Keratinocyte (primary cell): ENCODE results near the gene SCPEP1. TPM values are rescaled to one million over a fixed set of nuclear protein-coding genes. Genes with fewer than 3 reads are reported as not detected.

ENCODE experiments used
- DNase-seq: peaks from one replicate; pipeline ENCODE4 v3.0.0-alpha.2; 2011; ENCODE audit warnings: low read depth, missing footprints, low spot score
- FAIRE-seq: peaks from 2 replicates; lab custom pipeline; 2011; peaks lifted over from hg19 to GRCh38; lab: Jason Lieb, UNC
- H2AFZ ChIP-seq: 2 replicates; pipeline ENCODE4 v1.6.0; 2012; ENCODE audit warnings: low read length, control low read depth, inconsistent platforms; ENCODE audit not compliant: control insufficient read depth
- H3K27ac ChIP-seq: 2 replicates; pipeline ENCODE4 v1.5.1; 2011; ENCODE audit warnings: low read length; ENCODE audit not compliant: control insufficient read depth, insufficient read depth
- H3K27me3 ChIP-seq: 3 replicates; pipeline ENCODE4 v1.6.0; 2011; ENCODE audit warnings: low read length; ENCODE audit not compliant: control insufficient read depth, insufficient read depth; ENCODE audit errors: extremely low read depth
- H3K36me3 ChIP-seq, 2 experiments: 2 replicates in 1 of 2; 3 replicates in 1 of 2; pipeline ENCODE4 v1.5.1; 2011; ENCODE audit warnings: low read length in 2 of 2, mild to moderate bottlenecking in 1 of 2; ENCODE audit not compliant: control insufficient read depth in 2 of 2, insufficient read depth in 2 of 2; ENCODE audit errors: extremely low read depth in 1 of 2
- H3K4me1 ChIP-seq: 3 replicates; pipeline ENCODE4 v1.5.1; 2011; ENCODE audit warnings: low read length; ENCODE audit not compliant: control insufficient read depth, insufficient read depth; ENCODE audit errors: extremely low read depth
- H3K4me2 ChIP-seq: 3 replicates; pipeline ENCODE4 v1.6.0; 2011; ENCODE audit warnings: low read depth, low read length; ENCODE audit not compliant: control insufficient read depth, insufficient read depth; ENCODE audit errors: extremely low read depth
- H3K4me3 ChIP-seq, 3 experiments: fragments of 200-600 bp in 1 of 3; sonication (generic) in 1 of 3; 2 replicates in 2 of 3; 3 replicates in 1 of 3; pipeline ENCODE4 v1.5.1; 2011 to 2016; ENCODE audit warnings: low read length in 3 of 3, mild to moderate bottlenecking in 3 of 3, control low read depth in 2 of 3, inconsistent platforms in 1 of 3, low read depth in 1 of 3, mixed read lengths in 1 of 3, mixed run types in 1 of 3, moderate library complexity in 1 of 3; ENCODE audit not compliant: control insufficient read depth in 2 of 3, insufficient read depth in 2 of 3; ENCODE audit errors: extremely low read depth in 1 of 3
- H3K79me2 ChIP-seq: 2 replicates; pipeline ENCODE4 v1.6.0; 2012; ENCODE audit warnings: low read length; ENCODE audit not compliant: control insufficient read depth, insufficient read depth
- H3K9ac ChIP-seq: 3 replicates; pipeline ENCODE4 v1.6.0; 2011; ENCODE audit warnings: low read length; ENCODE audit not compliant: control insufficient read depth, insufficient read depth; ENCODE audit errors: extremely low read depth
- H3K9me1 ChIP-seq: 3 replicates; pipeline ENCODE4 v1.6.0; 2011; ENCODE audit warnings: low read length; ENCODE audit not compliant: control insufficient read depth, insufficient read depth; ENCODE audit errors: extremely low read depth
- H3K9me3 ChIP-seq: 2 replicates; pipeline ENCODE4 v1.5.1; 2012; ENCODE audit warnings: low read depth, low read length; ENCODE audit not compliant: control insufficient read depth
- H4K20me1 ChIP-seq: 3 replicates; pipeline ENCODE4 v1.6.0; 2011; ENCODE audit warnings: low read length; ENCODE audit not compliant: control insufficient read depth, insufficient read depth; ENCODE audit errors: extremely low read depth
- EZH2 ChIP-seq: IDR thresholded peaks from one replicate; pipeline ENCODE4 v1.6.1; 2012; ENCODE audit warnings: inconsistent platforms, mild to moderate bottlenecking, low read length, moderate library complexity
- dilution Hi-C: fragments of 300-500 bp; cut with MboI; formaldehyde crosslinking; loops from one replicate; pipeline ENCODE4 v1.7.0; 2020; ENCODE audit warnings: low sequenced_read_pairs; ENCODE audit not compliant: extremely low pct_ligation_motif_present
- polyA minus RNA-seq, 3 experiments: library from RNA; depleted of rRNA, polyadenylated mRNA; stranded (reverse); fragments of >200 nt; gene quantifications; 1 replicate in 1 of 3; 2 replicates in 1 of 3; 3 replicates in 1 of 3; pipeline ENCODE4 v1.2.3, GENCODE V29; 2011
- polyA plus RNA-seq, 5 experiments: library from polyadenylated mRNA; depleted of rRNA in 3 of 5; stranded (reverse) in 3 of 5; stranded (forward) in 1 of 5; unstranded in 1 of 5; fragments of >200 nt; gene quantifications; 1 replicate in 1 of 5; 2 replicates in 3 of 5; 3 replicates in 1 of 5; pipeline versions ENCODE4 v1.2.1 to v1.2.3, GENCODE V29; 2011 to 2012; ENCODE audit warnings: missing spikeins in 2 of 5, low read depth in 1 of 5, low replicate concordance in 1 of 5
- TF ChIP-seq, protein P1 (sequence below), 3 experiments: IDR thresholded peaks in 1 of 3; conservative IDR thresholded peaks in 1 of 3; optimal IDR thresholded peaks in 1 of 3; 2 replicates in 2 of 3; 3 replicates in 1 of 3; pipeline versions ENCODE3 to v1.5.1; 2011; ENCODE audit warnings: low read length in 3 of 3, mild to moderate bottlenecking in 3 of 3, moderate library complexity in 2 of 3, control low read depth in 1 of 3, inconsistent platforms in 1 of 3; ENCODE audit not compliant: insufficient read depth in 2 of 3; ENCODE audit errors: extremely low read depth in 1 of 3

SCPEP1 gene, protein sequence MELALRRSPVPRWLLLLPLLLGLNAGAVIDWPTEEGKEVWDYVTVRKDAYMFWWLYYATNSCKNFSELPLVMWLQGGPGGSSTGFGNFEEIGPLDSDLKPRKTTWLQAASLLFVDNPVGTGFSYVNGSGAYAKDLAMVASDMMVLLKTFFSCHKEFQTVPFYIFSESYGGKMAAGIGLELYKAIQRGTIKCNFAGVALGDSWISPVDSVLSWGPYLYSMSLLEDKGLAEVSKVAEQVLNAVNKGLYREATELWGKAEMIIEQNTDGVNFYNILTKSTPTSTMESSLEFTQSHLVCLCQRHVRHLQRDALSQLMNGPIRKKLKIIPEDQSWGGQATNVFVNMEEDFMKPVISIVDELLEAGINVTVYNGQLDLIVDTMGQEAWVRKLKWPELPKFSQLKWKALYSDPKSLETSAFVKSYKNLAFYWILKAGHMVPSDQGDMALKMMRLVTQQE
- 33.7 to 43.4 TPM (median 34.4 TPM) in 3 replicates for polyA plus RNA-seq
- polyA plus RNA-seq (2011; ENCODE audit: low read depth) = 29.0 TPM
- polyA plus RNA-seq (2011; cell fraction: cytosol; rRNA removed) = 12.3 and 14.0 TPM in 2 replicates
- 68.3 and 81.9 TPM in 2 replicates for polyA plus RNA-seq (2011; cell fraction: nucleus; rRNA removed)
- 25.0 TPM in 2 replicates for polyA plus RNA-seq (2012; ENCODE audit: low replicate concordance)
- polyA minus RNA-seq = 8.3 to 11.4 TPM (median 9.4 TPM) in 3 replicates
- polyA minus RNA-seq (2011; cell fraction: cytosol; rRNA and poly(A)+ RNA removed) = 15.3 TPM
- polyA minus RNA-seq (2011; cell fraction: nucleus; rRNA and poly(A)+ RNA removed) = 15.5 and 31.0 TPM in 2 replicates

DNA sequence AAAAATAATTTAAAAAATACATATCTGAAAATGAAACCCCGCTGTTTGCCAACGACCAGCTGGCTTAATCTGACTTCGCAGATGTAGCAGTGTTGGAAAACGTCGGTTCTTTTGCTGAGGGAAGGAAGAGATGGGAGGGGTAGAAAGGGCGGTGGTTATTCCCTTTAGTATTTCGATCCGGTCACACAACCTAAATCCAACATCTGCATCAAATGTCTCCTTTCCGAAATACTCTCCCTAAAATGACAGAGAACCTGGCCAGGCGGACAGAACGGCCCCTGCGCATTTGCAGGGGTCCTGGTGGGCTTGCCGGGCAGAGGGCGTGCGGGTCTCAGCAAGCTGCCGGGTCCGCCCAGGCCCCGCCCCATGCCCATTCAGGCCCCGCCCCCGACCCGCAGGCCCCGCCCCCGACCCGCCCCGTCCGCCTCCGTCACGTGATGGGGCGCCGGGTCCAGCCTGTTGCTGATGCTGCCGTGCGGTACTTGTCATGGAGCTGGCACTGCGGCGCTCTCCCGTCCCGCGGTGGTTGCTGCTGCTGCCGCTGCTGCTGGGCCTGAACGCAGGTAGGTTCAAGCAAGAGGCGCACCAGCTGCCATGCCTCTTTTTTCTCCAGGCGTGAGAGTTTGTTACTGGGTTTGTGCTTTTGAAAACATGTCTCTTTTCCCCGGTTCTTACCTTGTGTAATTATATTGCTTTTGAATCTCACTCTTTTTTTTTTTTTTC lies at the start of gene SCPEP1:
TSS of gene SCPEP1 (plus strand) at position 459 of the 723 bp plus-strand sequence. CDS start at position 488, 29 bp downstream.
- no peaks in the 10 kb centered on the region for H3K9me3 ChIP-seq
- H3K9ac ChIP-seq = peak within 1 kb of the TSS; percentile 65
- dilution Hi-C loops = no loop called here
- H3K36me3 ChIP-seq = peaks cover 0 to 4% of the 10 kb centered on the region in 2 experiments
- peak within 1 kb of the TSS; percentile 95 for H2AFZ ChIP-seq
- no peak for TF ChIP-seq EZH2
- TF ChIP-seq, protein P1, sequence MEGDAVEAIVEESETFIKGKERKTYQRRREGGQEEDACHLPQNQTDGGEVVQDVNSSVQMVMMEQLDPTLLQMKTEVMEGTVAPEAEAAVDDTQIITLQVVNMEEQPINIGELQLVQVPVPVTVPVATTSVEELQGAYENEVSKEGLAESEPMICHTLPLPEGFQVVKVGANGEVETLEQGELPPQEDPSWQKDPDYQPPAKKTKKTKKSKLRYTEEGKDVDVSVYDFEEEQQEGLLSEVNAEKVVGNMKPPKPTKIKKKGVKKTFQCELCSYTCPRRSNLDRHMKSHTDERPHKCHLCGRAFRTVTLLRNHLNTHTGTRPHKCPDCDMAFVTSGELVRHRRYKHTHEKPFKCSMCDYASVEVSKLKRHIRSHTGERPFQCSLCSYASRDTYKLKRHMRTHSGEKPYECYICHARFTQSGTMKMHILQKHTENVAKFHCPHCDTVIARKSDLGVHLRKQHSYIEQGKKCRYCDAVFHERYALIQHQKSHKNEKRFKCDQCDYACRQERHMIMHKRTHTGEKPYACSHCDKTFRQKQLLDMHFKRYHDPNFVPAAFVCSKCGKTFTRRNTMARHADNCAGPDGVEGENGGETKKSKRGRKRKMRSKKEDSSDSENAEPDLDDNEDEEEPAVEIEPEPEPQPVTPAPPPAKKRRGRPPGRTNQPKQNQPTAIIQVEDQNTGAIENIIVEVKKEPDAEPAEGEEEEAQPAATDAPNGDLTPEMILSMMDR (optimal IDR thresholded peaks at IDR 0.05 in 1 of 3, IDR thresholded peaks at IDR 0.05 in 1 of 3, conservative IDR thresholded peaks at IDR 0.05 in 1 of 3; ENCODE audit: extremely low read depth in 1 of 3, insufficient read depth in 2 of 3, low read length in 3 of 3) = peak in 1 of 3 experiments; percentile 47
- peak within 1 kb of the TSS; percentile 95 for H3K4me2 ChIP-seq
- no peaks in the 10 kb centered on the region for H4K20me1 ChIP-seq
- no peaks in the 10 kb centered on the region for H3K79me2 ChIP-seq
- peak within 1 kb of the TSS; percentile 28 for H3K27ac ChIP-seq
- peaks cover 27% of the 10 kb centered on the region for H3K4me1 ChIP-seq
- FAIRE-seq (no peak), DNase-seq (no peak)
- peak within 1 kb of the TSS; percentile 53 to 87 (median 79) for H3K4me3 ChIP-seq
- H3K27me3 ChIP-seq = no peaks in the 10 kb centered on the region
- no peaks in the 10 kb centered on the region for H3K9me1 ChIP-seq

DNA sequence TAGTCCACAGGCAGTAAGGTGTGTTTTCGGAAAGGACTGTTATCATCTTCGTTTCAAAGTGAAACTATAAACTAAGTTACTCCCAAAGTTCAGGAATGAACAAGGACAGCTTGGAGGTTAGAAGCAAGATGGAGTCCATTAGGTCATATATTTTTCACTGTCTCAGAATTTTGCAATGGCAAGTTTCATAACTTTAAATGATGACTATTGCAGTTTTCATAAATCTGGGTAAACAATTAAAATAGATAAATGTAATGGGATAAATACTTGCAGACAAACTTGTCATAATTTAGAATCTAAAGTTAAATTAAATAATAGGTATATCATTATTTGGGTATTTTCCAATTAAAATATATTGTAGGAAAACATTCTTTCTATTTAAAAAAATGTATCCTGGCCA lies 49.3 kb upstream of the SCPEP1 start:
- FAIRE-seq (no peak), DNase-seq (no peak)
- Histone ChIP-seq H3K79me2 (no peaks in the 10 kb centered on the region), H2AFZ (no peak overlapping the region), H3K27me3 (no peaks in the 10 kb centered on the region), H3K27ac (no peak overlapping the region), H3K9me3 (no peaks in the 10 kb centered on the region), H3K4me1 (peaks cover under 1% of the 10 kb centered on the region), H3K36me3 (peaks cover under 1 to 1% of the 10 kb centered on the region in 2 experiments), H4K20me1 (no peaks in the 10 kb centered on the region), H3K9ac (no peak overlapping the region), H3K4me2 (no peak overlapping the region), H3K9me1 (no peaks in the 10 kb centered on the region), H3K4me3 (no peak overlapping the region)
- TF ChIP-seq, protein P1 (optimal IDR thresholded peaks at IDR 0.05 in 1 of 3, IDR thresholded peaks at IDR 0.05 in 1 of 3, conservative IDR thresholded peaks at IDR 0.05 in 1 of 3; ENCODE audit: extremely low read depth in 1 of 3, insufficient read depth in 2 of 3, low read length in 3 of 3) = no peak
- TF ChIP-seq EZH2 = no peak
- dilution Hi-C loops = no loop called here
